ENCODE measurements around the gene DHRS1.
A peak's percentile ranks its signal among the peaks of the same experiment; 100 is the strongest.

DHRS1 gene

GRCh38 chr14:24282736-24283135 is 16.8 kb downstream of the DHRS1 start:
- no peak for DNase-seq (ENCODE audit: low spot score)

- DNase-seq (ENCODE audit: low spot score) = no peak
Observed at GRCh38 chr14:24281636-24282035, 17.9 kb downstream of the DHRS1 start.

GRCh38 chr14:24280797-24281460 is 18.7 kb downstream of the DHRS1 start:
- no peak for DNase-seq (ENCODE audit: low spot score)

GRCh38 chr14:24279301-24280186 is 20.0 kb downstream of the DHRS1 start:
- peak; percentile 56 for DNase-seq (ENCODE audit: low spot score)

- no peak for DNase-seq (ENCODE audit: low spot score)
Observed at GRCh38 chr14:24278424-24278823, 21.2 kb downstream of the DHRS1 start.

GRCh38 chr14:24277606-24278321 is 21.8 kb downstream of the DHRS1 start:
- no peak for DNase-seq (ENCODE audit: low spot score)

GRCh38 chr14:24277071-24277470 is 22.5 kb downstream of the DHRS1 start:
- DNase-seq (ENCODE audit: low spot score) = no peak

- DNase-seq (ENCODE audit: low spot score) = peak; percentile 53
Observed at GRCh38 chr14:24274101-24274543, 25.5 kb downstream of the DHRS1 start.

- DNase-seq (ENCODE audit: low spot score) = no peak
Observed at GRCh38 chr14:24273422-24273998, 26.1 kb downstream of the DHRS1 start.

GRCh38 chr14:24272467-24272866 is 27.1 kb downstream of the DHRS1 start:
- DNase-seq (ENCODE audit: low spot score) = no peak

- DNase-seq (ENCODE audit: low spot score) = no peak
Observed at GRCh38 chr14:24271834-24272263, 27.7 kb downstream of the DHRS1 start.

GRCh38 chr14:24271134-24271833 is 28.3 kb downstream of the DHRS1 start, which contains the start of gene RABGGTA:
Gene RABGGTA (minus strand): TSS chr14:24271597. CDS start chr14:24271115, 482 bp downstream.
- DNase-seq (ENCODE audit: low spot score) = peak; percentile 93

- DNase-seq (ENCODE audit: low spot score) = no peak
Observed at GRCh38 chr14:24270537-24271133, 28.9 kb downstream of the DHRS1 start.

GRCh38 chr14:24269910-24270536 is 29.6 kb downstream of the DHRS1 start:
- DNase-seq (ENCODE audit: low spot score) = no peak

GRCh38 chr14:24269368-24269767 is 30.2 kb downstream of the DHRS1 start:
- no peak for DNase-seq (ENCODE audit: low spot score)

- DNase-seq (ENCODE audit: low spot score) = no peak
Observed at GRCh38 chr14:24268225-24268624, 31.4 kb downstream of the DHRS1 start.

GRCh38 chr14:24267516-24267915 is 32.1 kb downstream of the DHRS1 start:
- no peak for DNase-seq (ENCODE audit: low spot score)

GRCh38 chr14:24266344-24267244 is 33.0 kb downstream of the DHRS1 start:
- DNase-seq (ENCODE audit: low spot score) = no peak

GRCh38 chr14:24264298-24264697 is 35.3 kb downstream of the DHRS1 start:
- DNase-seq (ENCODE audit: low spot score) = no peak

Measured in CD4-positive, alpha-beta T cell treated with Interleukin-6 at 100 ng/mL for 8 hours (primary cell).